HepG2 (cell line): ENCODE measurements around the gene IMP3. TPM values are rescaled to one million over a fixed set of nuclear protein-coding genes. Genes with fewer than 3 reads are reported as not detected.

Experiments
- ARID4A ChIP-seq: sonication (generic); formaldehyde crosslinking; IDR thresholded peaks from 2 replicates; pipeline ENCODE4 v1.5.0; 2020; ENCODE audit warnings: mild to moderate bottlenecking, missing genetic modification reagents, borderline replicate concordance
- CBX5 ChIP-seq: sonication (generic); formaldehyde crosslinking; IDR thresholded peaks from 2 replicates; pipeline ENCODE4 v1.4.0; 2020; ENCODE audit warnings: missing genetic modification reagents, borderline replicate concordance
- ETV5 ChIP-seq: IDR thresholded peaks from 2 replicates; pipeline ENCODE4 v1.6.1; 2018; ENCODE audit warnings: missing biosample characterization, missing genetic modification reagents, inconsistent platforms, borderline replicate concordance
- KDM3A ChIP-seq: IDR thresholded peaks from 2 replicates; pipeline ENCODE4 v1.6.1; 2018; ENCODE audit warnings: low read depth, missing compliant biosample characterization
- KLF6 ChIP-seq: IDR thresholded peaks from 2 replicates; pipeline ENCODE4 v1.8.0; 2016; ENCODE audit warnings: missing biosample characterization, missing genetic modification reagents
- MXD3 ChIP-seq: IDR thresholded peaks from 2 replicates; pipeline ENCODE4 v1.6.1; 2016; ENCODE audit warnings: mild to moderate bottlenecking, missing biosample characterization, missing genetic modification reagents
- MXD4 ChIP-seq: IDR thresholded peaks from 2 replicates; pipeline ENCODE4 v1.6.1; 2016; ENCODE audit warnings: mild to moderate bottlenecking, missing biosample characterization, missing genetic modification reagents
- NCOA2 ChIP-seq: sonication (generic); formaldehyde crosslinking; IDR thresholded peaks from 2 replicates; pipeline ENCODE4 v1.8.0; 2022; ENCODE audit warnings: inconsistent platforms
- PITX1 ChIP-seq: sonication (generic); formaldehyde crosslinking; IDR thresholded peaks from 2 replicates; pipeline ENCODE4 v1.5.1; 2020; ENCODE audit warnings: mild to moderate bottlenecking, missing genetic modification reagents
- ZNF329 ChIP-seq: sonication (generic); formaldehyde crosslinking; IDR thresholded peaks from 2 replicates; pipeline ENCODE4 v1.9.0; 2021; ENCODE audit warnings: low read depth, mild to moderate bottlenecking, missing genetic modification reagents
- ZNF510 ChIP-seq: sonication (generic); formaldehyde crosslinking; IDR thresholded peaks from 2 replicates; pipeline ENCODE4 v1.4.0; 2020; ENCODE audit warnings: low read depth, mild to moderate bottlenecking, missing genetic modification reagents
- ZNF644 ChIP-seq: IDR thresholded peaks from 2 replicates; pipeline ENCODE4 v1.6.1; 2016; ENCODE audit warnings: low read depth
- ZNF782 ChIP-seq: sonication (generic); formaldehyde crosslinking; IDR thresholded peaks from 2 replicates; pipeline ENCODE4 v1.4.0; 2020; ENCODE audit warnings: missing genetic modification reagents, mild to moderate bottlenecking, borderline replicate concordance
- polyA plus RNA-seq, 8 experiments: library from polyadenylated mRNA; depleted of rRNA in 3 of 8; stranded (reverse) in 7 of 8; unstranded in 1 of 8; fragments of >200 nt; fragmentation: Illumina TruSeq in 4 of 8; extraction: Trizol in 4 of 8; gene quantifications; 2 replicates each; pipeline versions ENCODE4 v1.2.1 to v1.2.3, GENCODE V29; 2011 to 2016; ENCODE audit warnings: low read depth in 4 of 8, missing spikeins in 1 of 8, mixed read lengths in 1 of 8; ENCODE audit not compliant: insufficient read depth in 1 of 8
- total RNA-seq, 5 experiments: library from RNA; depleted of rRNA; stranded (reverse); fragments of >200 nt; fragmentation: Illumina TruSeq; extraction: Trizol; gene quantifications; 2 replicates each; pipeline ENCODE4 v1.2.3, GENCODE V29; 2016; ENCODE audit warnings: low read depth in 1 of 5
- TF ChIP-seq, protein P1 (sequence below): IDR thresholded peaks from 2 replicates; pipeline ENCODE4 v1.6.1; 2016
- TF ChIP-seq, protein P2 (sequence below): sonication (generic); formaldehyde crosslinking; IDR thresholded peaks from 2 replicates; pipeline ENCODE4 v1.4.0; 2020; ENCODE audit warnings: mild to moderate bottlenecking, missing genetic modification reagents, borderline replicate concordance
- TF ChIP-seq, protein P3 (sequence below): sonication (generic); formaldehyde crosslinking; IDR thresholded peaks from 2 replicates; pipeline ENCODE4 v1.8.0; 2022; ENCODE audit warnings: mild to moderate bottlenecking, missing genetic modification reagents, moderate library complexity

IMP3 gene
- total and polyA plus RNA-seq, 2 of the 13 experiments (the other 11 are each of a cell fraction or from before 2014, with no cell fraction given), result 38.3 to 143 TPM

DNA sequence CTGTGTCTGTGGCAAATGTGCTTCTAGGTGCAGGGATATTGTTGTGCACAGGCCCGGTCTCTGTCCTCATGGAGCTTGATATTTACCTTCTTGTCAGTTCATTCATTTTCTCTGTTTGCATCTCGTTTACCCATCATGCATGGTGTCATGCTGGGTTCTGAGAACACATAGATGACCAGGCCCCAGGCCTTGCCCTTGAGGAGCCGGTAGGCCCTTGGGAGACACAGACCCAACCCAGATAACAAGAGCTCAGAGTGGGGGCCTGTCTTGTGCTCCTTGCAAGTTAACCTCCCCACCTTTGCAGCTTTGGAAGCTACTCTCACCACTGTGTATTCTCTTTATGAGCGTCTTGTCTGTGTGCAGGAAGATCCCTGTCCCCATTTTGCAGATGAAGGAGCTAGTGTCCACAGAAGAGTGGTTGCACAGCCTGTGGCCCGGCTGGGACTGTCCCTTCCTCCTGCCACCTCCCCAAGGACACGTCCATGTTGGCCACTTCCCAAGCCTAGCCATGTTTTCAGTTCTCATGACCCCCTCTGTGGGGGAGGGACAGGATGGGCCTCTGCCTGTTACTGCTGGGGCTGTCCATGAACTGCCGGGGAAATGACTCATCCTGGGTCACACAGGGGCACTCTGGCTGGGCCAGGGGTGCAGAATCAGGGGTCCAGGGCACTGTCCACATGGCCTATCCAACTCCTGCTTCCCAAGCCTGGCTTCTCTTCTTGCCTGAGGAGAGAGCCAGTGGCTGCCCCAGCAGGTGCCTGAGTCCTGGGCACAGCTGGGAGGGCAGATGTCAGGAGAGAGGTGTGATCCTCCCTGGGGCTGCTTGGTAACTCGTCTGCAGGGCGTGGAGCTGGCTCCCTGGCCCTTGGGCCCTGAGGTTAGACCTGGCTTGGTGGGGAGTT is 11.1 kb upstream of the IMP3 start (continued):
- TF ChIP-seq, protein P1, sequence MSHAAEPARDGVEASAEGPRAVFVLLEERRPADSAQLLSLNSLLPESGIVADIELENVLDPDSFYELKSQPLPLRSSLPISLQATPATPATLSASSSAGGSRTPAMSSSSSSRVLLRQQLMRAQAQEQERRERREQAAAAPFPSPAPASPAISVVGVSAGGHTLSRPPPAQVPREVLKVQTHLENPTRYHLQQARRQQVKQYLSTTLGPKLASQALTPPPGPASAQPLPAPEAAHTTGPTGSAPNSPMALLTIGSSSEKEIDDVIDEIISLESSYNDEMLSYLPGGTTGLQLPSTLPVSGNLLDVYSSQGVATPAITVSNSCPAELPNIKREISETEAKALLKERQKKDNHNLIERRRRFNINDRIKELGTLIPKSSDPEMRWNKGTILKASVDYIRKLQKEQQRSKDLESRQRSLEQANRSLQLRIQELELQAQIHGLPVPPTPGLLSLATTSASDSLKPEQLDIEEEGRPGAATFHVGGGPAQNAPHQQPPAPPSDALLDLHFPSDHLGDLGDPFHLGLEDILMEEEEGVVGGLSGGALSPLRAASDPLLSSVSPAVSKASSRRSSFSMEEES, result peak; percentile 82
- peak; percentile 82 for TF ChIP-seq ARID4A (CRISPR knock-in tag)
- TF ChIP-seq ZNF782, result no peak; the same call in 1 of the 2 replicates
- TF ChIP-seq, protein P2, sequence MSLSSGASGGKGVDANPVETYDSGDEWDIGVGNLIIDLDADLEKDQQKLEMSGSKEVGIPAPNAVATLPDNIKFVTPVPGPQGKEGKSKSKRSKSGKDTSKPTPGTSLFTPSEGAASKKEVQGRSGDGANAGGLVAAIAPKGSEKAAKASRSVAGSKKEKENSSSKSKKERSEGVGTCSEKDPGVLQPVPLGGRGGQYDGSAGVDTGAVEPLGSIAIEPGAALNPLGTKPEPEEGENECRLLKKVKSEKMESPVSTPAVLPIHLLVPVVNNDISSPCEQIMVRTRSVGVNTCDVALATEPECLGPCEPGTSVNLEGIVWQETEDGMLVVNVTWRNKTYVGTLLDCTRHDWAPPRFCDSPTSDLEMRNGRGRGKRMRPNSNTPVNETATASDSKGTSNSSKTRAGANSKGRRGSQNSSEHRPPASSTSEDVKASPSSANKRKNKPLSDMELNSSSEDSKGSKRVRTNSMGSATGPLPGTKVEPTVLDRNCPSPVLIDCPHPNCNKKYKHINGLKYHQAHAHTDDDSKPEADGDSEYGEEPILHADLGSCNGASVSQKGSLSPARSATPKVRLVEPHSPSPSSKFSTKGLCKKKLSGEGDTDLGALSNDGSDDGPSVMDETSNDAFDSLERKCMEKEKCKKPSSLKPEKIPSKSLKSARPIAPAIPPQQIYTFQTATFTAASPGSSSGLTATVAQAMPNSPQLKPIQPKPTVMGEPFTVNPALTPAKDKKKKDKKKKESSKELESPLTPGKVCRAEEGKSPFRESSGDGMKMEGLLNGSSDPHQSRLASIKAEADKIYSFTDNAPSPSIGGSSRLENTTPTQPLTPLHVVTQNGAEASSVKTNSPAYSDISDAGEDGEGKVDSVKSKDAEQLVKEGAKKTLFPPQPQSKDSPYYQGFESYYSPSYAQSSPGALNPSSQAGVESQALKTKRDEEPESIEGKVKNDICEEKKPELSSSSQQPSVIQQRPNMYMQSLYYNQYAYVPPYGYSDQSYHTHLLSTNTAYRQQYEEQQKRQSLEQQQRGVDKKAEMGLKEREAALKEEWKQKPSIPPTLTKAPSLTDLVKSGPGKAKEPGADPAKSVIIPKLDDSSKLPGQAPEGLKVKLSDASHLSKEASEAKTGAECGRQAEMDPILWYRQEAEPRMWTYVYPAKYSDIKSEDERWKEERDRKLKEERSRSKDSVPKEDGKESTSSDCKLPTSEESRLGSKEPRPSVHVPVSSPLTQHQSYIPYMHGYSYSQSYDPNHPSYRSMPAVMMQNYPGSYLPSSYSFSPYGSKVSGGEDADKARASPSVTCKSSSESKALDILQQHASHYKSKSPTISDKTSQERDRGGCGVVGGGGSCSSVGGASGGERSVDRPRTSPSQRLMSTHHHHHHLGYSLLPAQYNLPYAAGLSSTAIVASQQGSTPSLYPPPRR (CRISPR knock-in tag), result peak; percentile 81; the same call in 1 of the 2 replicates
- TF ChIP-seq CBX5 (CRISPR knock-in tag), result peak; percentile 57; the same call in 1 of the 2 replicates
- TF ChIP-seq, protein P3, sequence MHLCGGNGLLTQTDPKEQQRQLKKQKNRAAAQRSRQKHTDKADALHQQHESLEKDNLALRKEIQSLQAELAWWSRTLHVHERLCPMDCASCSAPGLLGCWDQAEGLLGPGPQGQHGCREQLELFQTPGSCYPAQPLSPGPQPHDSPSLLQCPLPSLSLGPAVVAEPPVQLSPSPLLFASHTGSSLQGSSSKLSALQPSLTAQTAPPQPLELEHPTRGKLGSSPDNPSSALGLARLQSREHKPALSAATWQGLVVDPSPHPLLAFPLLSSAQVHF, result no peak
- peak; percentile 82; the same call in 1 of the 2 replicates for TF ChIP-seq ETV5
- peak; percentile 59; the same call in 1 of the 2 replicates for TF ChIP-seq KDM3A
- no peak for TF ChIP-seq ZNF329
- TF ChIP-seq KLF6 (CRISPR knock-in tag), result 0 out of 2 replicates have a peak, but pooled peaks have one; percentile 29
- TF ChIP-seq ZNF510 (CRISPR knock-in tag), result 0 out of 2 replicates have a peak, but pooled peaks have one; percentile 40
- TF ChIP-seq MXD3 (CRISPR knock-in tag), result no peak
- peak; percentile 62 for TF ChIP-seq NCOA2 (CRISPR knock-in tag)
- TF ChIP-seq PITX1 (CRISPR knock-in tag), result 0 out of 2 replicates have a peak, but pooled peaks have one; percentile 40
- TF ChIP-seq ZNF644, result 0 out of 2 replicates have a peak, but pooled peaks have one; percentile 52
- peak; percentile 33; the same call in 1 of the 2 replicates for TF ChIP-seq MXD4 (CRISPR knock-in tag)
